PC-9 (cell line): ENCODE measurements around the gene TRIM26. TPM values are rescaled to one million over a fixed set of nuclear protein-coding genes. Genes with fewer than 3 reads are reported as not detected.

Source experiments
- Bru-seq: library from RNA; stranded (reverse); fragments of 400-500 nt; gene quantifications from one replicate; lab custom pipeline; 2021; lab: Mats Ljungman, UMichigan
- BruChase-seq, 2 experiments: library from RNA; stranded (reverse); fragments of 400-500 nt; gene quantifications; one replicate each; lab custom pipeline; 2021; lab: Mats Ljungman, UMichigan
- BruUV-seq: library from RNA; stranded (reverse); fragments of 400-500 nt; replicated peaks from 2 replicates; lab custom pipeline; 2021; lab: Mats Ljungman, UMichigan
- CTCF ChIA-PET: fragments of 300-600 bp; sonication (Branson Sonifier 250); formaldehyde crosslinking; loops from one replicate; lab custom pipeline; 2022; ENCODE audit warnings: antibody characterized with exemption; lab: Charles Lee
- POLR2A ChIA-PET: fragments of 300-600 bp; sonication (Branson Sonifier 250); formaldehyde crosslinking; loops from one replicate; lab custom pipeline; 2022; ENCODE audit warnings: antibody characterized with exemption; ENCODE audit not compliant: unreplicated experiment; lab: Charles Lee
- DNase-seq, 2 experiments: peaks; one replicate each; pipeline versions ENCODE4 v3.0.0 to v3.0.0-alpha.2; 2015 to 2022; ENCODE audit warnings: mixed read lengths in 1 of 2
- H2AFZ ChIP-seq: fragments of 200-600 bp; sonication (generic); 2 replicates; pipeline ENCODE4 v1.8.1; 2017; ENCODE audit warnings: antibody characterized with exemption
- H3F3A ChIP-seq: fragments of 200-600 bp; sonication (generic); 2 replicates; pipeline ENCODE4 v1.8.1; 2017; ENCODE audit warnings: antibody characterized with exemption, mild to moderate bottlenecking, low read depth; ENCODE audit not compliant: insufficient read depth
- H3K27ac ChIP-seq: fragments of 200-600 bp; sonication (generic); 2 replicates; pipeline ENCODE4 v1.6.1; 2016; ENCODE audit warnings: mixed run types
- H3K27me3 ChIP-seq: fragments of 200-600 bp; sonication (generic); 2 replicates; pipeline ENCODE4 v1.6.1; 2016; ENCODE audit warnings: low read depth, mixed run types; ENCODE audit not compliant: insufficient read depth
- H3K36me3 ChIP-seq: fragments of 200-600 bp; sonication (generic); 2 replicates; pipeline ENCODE4 v1.6.1; 2016; ENCODE audit warnings: low read depth, mixed run types
- H3K4me1 ChIP-seq: fragments of 200-600 bp; sonication (generic); replicated peaks from 2 replicates; pipeline ENCODE4 v1.6.1; 2016; ENCODE audit warnings: mixed run types; ENCODE audit not compliant: insufficient read depth
- H3K4me2 ChIP-seq: fragments of 200-600 bp; sonication (generic); 2 replicates; pipeline ENCODE4 v1.6.1; 2017; ENCODE audit warnings: mixed run types
- H3K4me3 ChIP-seq: fragments of 200-600 bp; sonication (generic); 2 replicates; pipeline ENCODE4 v1.6.1; 2016; ENCODE audit warnings: mixed run types
- H3K79me2 ChIP-seq: fragments of 200-600 bp; sonication (generic); 2 replicates; pipeline ENCODE4 v1.6.1; 2017; ENCODE audit warnings: low read depth, mixed run types
- H3K9me2 ChIP-seq: fragments of 200-600 bp; sonication (generic); 2 replicates; pipeline ENCODE4 v1.8.1; 2017; ENCODE audit warnings: mild to moderate bottlenecking; ENCODE audit not compliant: insufficient read depth
- H3K9me3 ChIP-seq: fragments of 200-600 bp; sonication (generic); 2 replicates; pipeline ENCODE4 v1.8.1; 2016; ENCODE audit warnings: low read depth; ENCODE audit not compliant: insufficient read depth
- H4K20me1 ChIP-seq: fragments of 200-600 bp; sonication (generic); 2 replicates; pipeline ENCODE4 v1.8.1; 2017; ENCODE audit not compliant: insufficient read depth
- CTCF ChIP-seq: fragments of 200-600 bp; sonication (generic); conservative IDR thresholded peaks from 2 replicates; pipeline ENCODE4 v1.6.1; 2017; ENCODE audit warnings: mixed run types, antibody characterized with exemption, mild to moderate bottlenecking, moderate library complexity
- EZH2 ChIP-seq: fragments of 200-600 bp; sonication (generic); IDR thresholded peaks from 2 replicates; pipeline ENCODE4 v1.8.0; 2017; ENCODE audit warnings: antibody characterized with exemption, low read depth
- intact Hi-C: fragments of 100-400 bp; cut with micrococcal nuclease; formaldehyde crosslinking; loops from one replicate; pipeline ENCODE4 v1.10.0; 2022; ENCODE audit not compliant: unreplicated experiment
- long read RNA-seq: library from polyadenylated mRNA; stranded (forward); transcript quantifications from one replicate; pipeline ENCODE4 v2.0.0, GENCODE V29; 2022
- total RNA-seq: library from RNA; stranded (reverse); gene quantifications from 2 replicates; pipeline ENCODE4 v1.2.3, GENCODE V29; 2021

Gene TRIM26
- total RNA-seq (45.3 and 53.9 TPM in 2 replicates), Bru-seq, nascent RNA (percentile 95 among the genes with signal in this experiment), BruChase-seq, experiment 1, labeled RNA remaining after a 2-hour chase (percentile 94 among the genes with signal in this experiment), BruChase-seq, experiment 2, labeled RNA remaining after a 6-hour chase (percentile 87 among the genes with signal in this experiment)
- long read RNA-seq, partial matches to known transcripts, result 14 of 46 reads
- long read RNA-seq, other reads (novel, unspliced or antisense), result 29 of 46 reads

- H3K9me2 ChIP-seq, result no peaks in the 10 kb centered on the region
- H3K4me1 ChIP-seq, result peaks cover 27% of the 10 kb centered on the region
- peak within 1 kb of the TSS; percentile 95 for H2AFZ ChIP-seq
- H4K20me1 ChIP-seq, result peaks cover 29% of the 10 kb centered on the region
- peak within 1 kb of the TSS; percentile 97 for H3K4me2 ChIP-seq
- peaks cover 45% of the 10 kb centered on the region for H3K79me2 ChIP-seq
- TSS peak; percentile 51 for BruUV-seq
- peak; percentile 94 to 99 for DNase-seq
- H3K4me3 ChIP-seq, result peak within 1 kb of the TSS; percentile 95
- H3K27me3 ChIP-seq, result no peaks in the 10 kb centered on the region
- intact Hi-C loops, result loop anchor here (2.0 to 5.0 kb wide), 2 partner anchors 110 to 114 kb away; partner anchors contain the start of gene TRIM39
- H3K9me3 ChIP-seq, result no peaks in the 10 kb centered on the region
- ChIA-PET CTCF (interaction anchor here (0.6 kb wide), 3 partner anchors 110 to 672 kb away, joined by 3 to 4 read pairs (median 3); no protein-coding TSS in a partner anchor), POLR2A (interaction anchor here (0.5 to 0.8 kb wide), 15 partner anchors 88 to 985 kb away, joined by 3 to 23 read pairs (median 5); partner anchors contain the start of gene TCF19)
- peak within 1 kb of the TSS; percentile 83 for H3K27ac ChIP-seq
- TF ChIP-seq CTCF (no peak), EZH2 (no peak)
- H3K36me3 ChIP-seq, result 0 out of 2 replicates have a peak, but pooled peaks cover 4% of the 10 kb centered on the region
- H3F3A ChIP-seq, result peaks cover 19% of the 10 kb centered on the region
These were observed at the start of gene TRIM26 for GRCh38 chr6:30212865-30213666. TSS of gene TRIM26 (minus strand) at chr6:30213406. CDS start at chr6:30199103, 14,303 bp downstream.

- TF ChIP-seq CTCF (no peak), EZH2 (no peak)
- Histone ChIP-seq H3K27ac (no peak overlapping the region), H3K9me3 (no peaks in the 10 kb centered on the region), H4K20me1 (no peaks in the 10 kb centered on the region; the same call in 1 of the 2 replicates), H3K9me2 (no peaks in the 10 kb centered on the region), H2AFZ (no peak overlapping the region), H3F3A (no peaks in the 10 kb centered on the region), H3K4me1 (peaks cover 11% of the 10 kb centered on the region; the same call in 1 of the 2 replicates), H3K4me3 (no peak overlapping the region), H3K36me3 (no peaks in the 10 kb centered on the region), H3K27me3 (peaks cover 42% of the 10 kb centered on the region), H3K79me2 (no peaks in the 10 kb centered on the region), H3K4me2 (no peak overlapping the region)
- POLR2A ChIA-PET, result no interaction called here
- CTCF ChIA-PET, result no interaction called here
- no TSS peak for BruUV-seq
- no peak for DNase-seq
- intact Hi-C loops, result no loop called here
These were observed 46.9 kb upstream of the TRIM26 start for GRCh38 chr6:30260036-30260504.
